ENCODE data around the gene FILIP1L. TPM values are rescaled to one million over a fixed set of nuclear protein-coding genes. Genes with fewer than 3 reads are reported as not detected.
A peak's percentile ranks its signal among the peaks of the same experiment; 100 is the strongest.

The FILIP1L gene
- total RNA-seq, 1 donor, result 213 TPM

DNA sequence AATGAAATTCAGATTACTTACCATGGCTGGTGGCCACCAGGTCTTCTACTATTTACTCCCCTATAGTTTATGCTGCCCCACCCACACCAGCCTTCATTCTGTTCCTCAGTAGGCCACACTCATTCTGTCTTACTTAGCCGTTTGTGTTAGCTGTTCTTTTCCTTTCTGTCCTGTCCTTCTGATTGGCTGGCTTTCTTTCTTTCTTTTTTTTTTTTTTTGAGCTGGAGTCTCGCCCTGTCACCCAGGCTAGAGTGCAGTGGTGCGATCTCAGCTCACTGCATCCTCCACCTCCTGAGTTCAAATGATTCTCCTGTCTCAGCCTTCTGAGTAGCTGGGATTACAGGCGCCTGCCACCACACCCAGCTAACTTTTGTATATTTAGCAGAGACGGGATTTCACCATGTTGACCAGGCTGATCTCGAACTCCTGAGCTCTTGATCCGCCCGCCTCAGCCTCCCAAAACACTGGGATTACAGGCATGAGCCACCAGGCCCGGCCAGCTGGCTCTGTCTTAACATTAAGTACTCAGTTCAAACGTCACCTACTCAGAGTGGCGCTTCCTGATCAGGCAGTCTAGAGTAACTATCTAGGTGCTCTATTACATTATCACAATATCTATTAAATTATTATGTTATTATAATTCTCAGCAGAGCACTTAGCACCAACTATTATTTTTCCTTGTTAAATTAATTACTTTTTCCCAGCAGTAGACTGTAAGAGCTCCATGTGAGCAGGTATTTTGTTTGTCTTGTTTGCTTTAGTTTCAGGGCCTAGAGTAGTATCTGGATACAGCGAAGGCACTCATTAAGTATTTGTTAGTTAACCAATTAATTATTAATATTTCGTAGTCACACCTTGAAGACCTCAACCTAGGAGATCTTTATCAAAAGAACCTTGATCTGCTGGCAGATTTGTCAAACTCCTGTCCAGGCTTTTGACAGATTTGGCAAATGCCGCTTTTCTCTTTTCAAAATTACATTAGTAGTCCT lies 290.3 kb downstream of the FILIP1L start:
- no peak overlapping the region for H3K4me3 ChIP-seq (ENCODE audit: low read depth, low read length)
- peak; percentile 15 for DNase-seq (ENCODE audit: low read depth)
- no peak for TF ChIP-seq CTCF (IDR thresholded peaks at IDR 0.05; ENCODE audit: insufficient read depth, low read depth, low read length)

DNA sequence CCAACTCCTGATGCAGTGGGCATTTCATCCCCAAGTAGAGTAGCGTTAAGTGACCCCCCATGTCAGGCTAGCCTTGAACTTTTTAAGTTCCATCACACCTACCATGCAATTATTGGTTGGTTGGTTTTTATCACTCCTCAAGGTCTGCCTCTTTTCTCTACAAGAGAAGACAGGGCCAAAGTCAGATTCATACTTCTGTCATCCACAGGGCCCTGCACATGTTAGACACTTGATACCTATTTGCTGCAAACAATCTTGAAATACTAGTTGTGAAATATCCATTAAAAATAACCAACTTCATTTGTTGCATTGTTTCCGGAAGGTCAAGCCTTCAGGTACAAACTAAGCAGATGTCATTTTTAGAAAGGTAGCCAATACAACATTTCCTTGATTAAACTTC lies 295.5 kb downstream of the FILIP1L start:
- H3K4me3 ChIP-seq (ENCODE audit: low read depth, low read length), result no peak overlapping the region
- DNase-seq (ENCODE audit: low read depth), result no peak
- TF ChIP-seq CTCF (IDR thresholded peaks at IDR 0.05; ENCODE audit: insufficient read depth, low read depth, low read length), result no peak

- TF ChIP-seq CTCF (IDR thresholded peaks at IDR 0.05; ENCODE audit: insufficient read depth, low read depth, low read length), result peak; percentile 27
- peak; percentile 93 for DNase-seq (ENCODE audit: low read depth)
- peak within 1 kb of the TSS; percentile 88 for H3K4me3 ChIP-seq (ENCODE audit: low read depth, low read length)
Observed at GRCh38 chr3:99817437-99818240, 296.7 kb downstream of the FILIP1L start, which contains the start of gene CMSS1. Gene CMSS1, plus strand, starts transcription at chr3:99817862.

GRCh38 chr3:99817047-99817436 lies 297.3 kb downstream of the FILIP1L start:
- DNase-seq (ENCODE audit: low read depth), result no peak
- no peak for TF ChIP-seq CTCF (IDR thresholded peaks at IDR 0.05; ENCODE audit: insufficient read depth, low read depth, low read length)
- peak overlapping the region; percentile 88 for H3K4me3 ChIP-seq (ENCODE audit: low read depth, low read length)

DNA sequence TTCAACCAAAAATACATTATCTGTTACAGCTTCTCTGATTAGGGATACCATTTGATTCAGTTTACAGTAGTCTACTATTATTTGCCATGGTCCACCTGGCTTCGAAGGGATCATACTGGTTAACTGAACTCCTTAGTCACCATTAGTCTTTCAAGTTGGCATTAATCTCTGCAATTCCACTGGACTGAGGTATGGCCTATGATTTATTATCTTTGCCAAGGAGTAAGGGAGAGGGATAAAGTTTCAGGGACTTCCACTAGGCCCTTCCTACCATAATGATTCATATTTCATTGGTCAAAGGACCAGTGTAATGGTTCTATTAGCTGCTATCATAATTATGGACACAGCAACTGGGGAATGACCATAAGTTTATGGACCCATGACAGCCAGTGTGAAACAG lies 303.9 kb downstream of the FILIP1L start:
- no peak for TF ChIP-seq CTCF (IDR thresholded peaks at IDR 0.05; ENCODE audit: insufficient read depth, low read depth, low read length)
- no peak overlapping the region for H3K4me3 ChIP-seq (ENCODE audit: low read depth, low read length)
- DNase-seq (ENCODE audit: low read depth), result no peak

- TF ChIP-seq CTCF (IDR thresholded peaks at IDR 0.05; ENCODE audit: insufficient read depth, low read depth, low read length), result no peak
- DNase-seq (ENCODE audit: low read depth), result no peak
- H3K4me3 ChIP-seq (ENCODE audit: low read depth, low read length), result no peak overlapping the region
Observed at GRCh38 chr3:99809565-99809964, 304.7 kb downstream of the FILIP1L start.
